ENCODE data around the gene AICDA.

DNA sequence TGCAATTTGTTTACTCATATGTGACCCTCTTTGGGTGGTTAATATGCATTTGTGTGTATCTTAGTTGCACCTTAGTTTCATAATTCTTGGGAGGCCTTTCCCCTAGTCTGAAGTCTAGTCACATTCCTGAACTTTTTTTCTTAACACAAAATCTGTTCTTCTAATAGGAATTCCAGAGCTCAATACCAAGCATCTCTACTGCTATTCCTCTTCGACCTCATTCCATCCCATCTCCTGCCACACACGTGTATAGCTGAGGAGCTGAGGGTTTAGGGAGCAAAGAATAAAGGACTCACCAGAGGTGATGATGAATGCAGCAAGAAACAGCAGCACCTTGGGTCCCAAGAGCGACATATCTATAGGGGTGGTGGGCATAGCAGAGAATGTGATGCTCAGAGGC is 49.1 kb upstream of the AICDA start:
- TF ChIP-seq, protein P1, sequence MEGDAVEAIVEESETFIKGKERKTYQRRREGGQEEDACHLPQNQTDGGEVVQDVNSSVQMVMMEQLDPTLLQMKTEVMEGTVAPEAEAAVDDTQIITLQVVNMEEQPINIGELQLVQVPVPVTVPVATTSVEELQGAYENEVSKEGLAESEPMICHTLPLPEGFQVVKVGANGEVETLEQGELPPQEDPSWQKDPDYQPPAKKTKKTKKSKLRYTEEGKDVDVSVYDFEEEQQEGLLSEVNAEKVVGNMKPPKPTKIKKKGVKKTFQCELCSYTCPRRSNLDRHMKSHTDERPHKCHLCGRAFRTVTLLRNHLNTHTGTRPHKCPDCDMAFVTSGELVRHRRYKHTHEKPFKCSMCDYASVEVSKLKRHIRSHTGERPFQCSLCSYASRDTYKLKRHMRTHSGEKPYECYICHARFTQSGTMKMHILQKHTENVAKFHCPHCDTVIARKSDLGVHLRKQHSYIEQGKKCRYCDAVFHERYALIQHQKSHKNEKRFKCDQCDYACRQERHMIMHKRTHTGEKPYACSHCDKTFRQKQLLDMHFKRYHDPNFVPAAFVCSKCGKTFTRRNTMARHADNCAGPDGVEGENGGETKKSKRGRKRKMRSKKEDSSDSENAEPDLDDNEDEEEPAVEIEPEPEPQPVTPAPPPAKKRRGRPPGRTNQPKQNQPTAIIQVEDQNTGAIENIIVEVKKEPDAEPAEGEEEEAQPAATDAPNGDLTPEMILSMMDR (IDR thresholded peaks at IDR 0.05 in 2 of 3, conservative IDR thresholded peaks at IDR 0.05 in 1 of 3; ENCODE audit: borderline replicate concordance in 1 of 3, insufficient read depth in 1 of 3, low read depth in 2 of 3, low read length in 2 of 3) = no peak
- TF ChIP-seq CEBPB (IDR thresholded peaks at IDR 0.05; ENCODE audit: low read depth) = no peak

Data from HCT116 (cell line).